K562 (cell line): Measurements from ENCODE around the gene MSL3.

Experiments used
- CTCF ChIP-seq, 3 experiments: IDR thresholded peaks in 2 of 3; conservative IDR thresholded peaks in 1 of 3; 2 replicates each; pipeline ENCODE4 v1.5.1; 2011 to 2012; ENCODE audit warnings: low read length in 3 of 3, mild to moderate bottlenecking in 3 of 3, control low read depth in 2 of 3, improper control_type of control experiment in 1 of 3, inconsistent platforms in 1 of 3, low read depth in 1 of 3, mixed read lengths in 1 of 3, moderate library complexity in 1 of 3; ENCODE audit not compliant: insufficient read depth in 2 of 3
- E2F6 ChIP-seq, 2 experiments: IDR thresholded peaks; 2 replicates each; pipeline ENCODE4 v1.6.1; 2011; ENCODE audit warnings: borderline replicate concordance in 1 of 2, control low read depth in 1 of 2, low read depth in 1 of 2, low read length in 1 of 2, mild to moderate bottlenecking in 1 of 2, mixed read lengths in 1 of 2, moderate library complexity in 1 of 2; ENCODE audit not compliant: insufficient read depth in 1 of 2, insufficient read length in 1 of 2, poor library complexity in 1 of 2, severe bottlenecking in 1 of 2; ENCODE audit errors: extremely low read depth in 1 of 2
- FIP1L1 ChIP-seq: fragments of 200-400 bp; formaldehyde crosslinking; IDR thresholded peaks from 2 replicates; pipeline ENCODE4 v1.6.1; 2018; ENCODE audit warnings: mild to moderate bottlenecking, low read depth, low read length; ENCODE audit not compliant: poor library complexity, severe bottlenecking
- MYC ChIP-seq, 2 experiments: fragments of 250-450 bp in 1 of 2; sonication (Bioruptor Pico) in 1 of 2; IDR thresholded peaks; 2 replicates each; pipeline versions ENCODE4 v1.5.1 to v1.6.1; 2012 to 2021; ENCODE audit warnings: low read depth in 2 of 2, borderline replicate concordance in 1 of 2, improper control_type of control experiment in 1 of 2, low read length in 1 of 2, mild to moderate bottlenecking in 1 of 2, moderate library complexity in 1 of 2
- POLR2AphosphoS5 ChIP-seq: IDR thresholded peaks from 2 replicates; pipeline ENCODE4 v1.6.1; 2011; ENCODE audit warnings: mild to moderate bottlenecking, low read depth, low read length, moderate library complexity; ENCODE audit not compliant: control insufficient read depth, insufficient read depth
- REST ChIP-seq, 2 experiments: fragments of 450-650 bp; formaldehyde crosslinking in 1 of 2; IDR thresholded peaks; 2 replicates each; pipeline versions ENCODE4 v1.4.0 to v1.6.1; 2014 to 2020; ENCODE audit warnings: mild to moderate bottlenecking in 2 of 2, borderline replicate concordance in 1 of 2, low read depth in 1 of 2
- RNF219 ChIP-seq: fragments of 250-450 bp; sonication (Bioruptor Pico); IDR thresholded peaks from 2 replicates; pipeline ENCODE4 v1.5.0; 2022; ENCODE audit warnings: mild to moderate bottlenecking
- ZNF766 ChIP-seq: fragments of 200-800 bp; sonication (Bioruptor generic); conservative IDR thresholded peaks from 2 replicates; pipeline ENCODE4 v1.6.1; 2016; ENCODE audit warnings: missing genetic modification characterization, missing compliant biosample characterization

GRCh38 chrX:11764602-11765067 is 6.6 kb downstream of the MSL3 start:
- TF ChIP-seq CTCF (IDR thresholded peaks at IDR 0.05 in 2 of 3, conservative IDR thresholded peaks at IDR 0.05 in 1 of 3; ENCODE audit: insufficient read depth in 2 of 3, low read depth in 1 of 3, low read length in 3 of 3) (no peak), RNF219 (CRISPR knock-in tag) (no peak), ZNF766 (CRISPR knock-in tag) (no peak), POLR2AphosphoS5 (peak; percentile 49; the same call in 1 of the 2 replicates), E2F6 (IDR thresholded peaks at IDR 0.05; ENCODE audit: borderline replicate concordance in 1 of 2, extremely low read depth in 1 of 2, insufficient read depth in 1 of 2, insufficient read length in 1 of 2, low read depth in 1 of 2, low read length in 1 of 2, poor library complexity in 1 of 2, severe bottlenecking in 1 of 2) (no peak), FIP1L1 (no peak), REST (IDR thresholded peaks at IDR 0.05; ENCODE audit: borderline replicate concordance) (no peak), REST (CRISPR knock-in tag; IDR thresholded peaks at IDR 0.05; ENCODE audit: low read depth) (no peak), MYC (IDR thresholded peaks at IDR 0.05; ENCODE audit: low read depth, low read length) (no peak), MYC (CRISPR knock-in tag; IDR thresholded peaks at IDR 0.05; ENCODE audit: borderline replicate concordance, low read depth) (no peak)
